ENCODE results near the gene STK4. TPM values are rescaled to one million over a fixed set of nuclear protein-coding genes. Genes with fewer than 3 reads are reported as not detected.

Gene STK4
- total and polyA plus RNA-seq, 4 experiments from 2014 or later: 151 to 374 (median 312) TPM

GRCh38 chr20:44976698-44977097, 10.4 kb downstream of the STK4 start:
- Mint-ChIP-seq H3K27ac (peak overlapping the region; percentile 39 to 99 (median 97)), H3K9me3 (no peaks in the 10 kb centered on the region), H3K36me3 (peaks cover 59 to 74% of the 10 kb centered on the region in 2 donors), H3K27me3 (no peaks in the 10 kb centered on the region), H3K4me3 (peak overlapping the region in 3 of 8 donors; percentile 53 to 91 (median 82)), H3K4me1 (peaks cover 65 to 94% (median 79%) of the 10 kb centered on the region in 4 donors)
- intact Hi-C loops (cut with micrococcal nuclease): no loop called here
- peak overlapping the region; percentile 20 for H3K27ac ChIP-seq (ENCODE audit: low read depth, low read length)
- H3K9me3 ChIP-seq (ENCODE audit: control insufficient read depth in 1 of 2, low read length in 2 of 2): no peaks in the 10 kb centered on the region
- POLR2A ChIA-PET (ENCODE audit: partially characterized antibody): interaction anchor here (1.7 to 7.8 kb wide), 5 partner anchors 8 to 91 kb away, joined by 5 to 246 read pairs (median 6); partner anchors contain the start of genes STK4, TOMM34 and YWHAB
- no peaks in the 10 kb centered on the region for H3K27me3 ChIP-seq (ENCODE audit: insufficient read depth, low read length)
- no peak for DNase-seq
- no peak overlapping the region for H3K4me3 ChIP-seq (ENCODE audit: low read length in 2 of 2)
- H3K36me3 ChIP-seq (ENCODE audit: insufficient read depth, low read length): peaks cover 54% of the 10 kb centered on the region
- H3K4me1 ChIP-seq (ENCODE audit: insufficient read depth, low read length): peaks cover 96% of the 10 kb centered on the region
- CTCF ChIA-PET (ENCODE audit: partially characterized antibody): interaction anchor here (3.6 to 8.4 kb wide), 2 partner anchors 11 to 20 kb away, joined by 12 to 63 read pairs; partner anchors contain the start of gene STK4

GRCh38 chr20:44979090-44979621, 12.8 kb downstream of the STK4 start:
- peaks cover 62 to 75% of the 10 kb centered on the region in 2 donors for H3K36me3 Mint-ChIP-seq
- Histone ChIP-seq H3K27ac (ENCODE audit: low read depth, low read length) (peak overlapping the region; percentile 84), H3K4me3 (ENCODE audit: low read length in 2 of 2) (peak overlapping the region; percentile 11 to 33), H3K36me3 (ENCODE audit: insufficient read depth, low read length) (peaks cover 60% of the 10 kb centered on the region), H3K9me3 (ENCODE audit: control insufficient read depth in 1 of 2, low read length in 2 of 2) (no peaks in the 10 kb centered on the region), H3K4me1 (ENCODE audit: insufficient read depth, low read length) (peaks cover 98% of the 10 kb centered on the region), H3K27me3 (ENCODE audit: insufficient read depth, low read length) (no peaks in the 10 kb centered on the region)
- CTCF ChIA-PET (ENCODE audit: partially characterized antibody): interaction anchor here (0.9 to 8.4 kb wide), 7 partner anchors 9 to 117 kb away, joined by 3 to 63 read pairs (median 5); partner anchors contain the start of genes STK4 and TOMM34
- peak; percentile 86 to 94 (median 88) for DNase-seq
- peak overlapping the region; percentile 92 to 99 (median 97) for H3K27ac Mint-ChIP-seq
- POLR2A ChIA-PET (ENCODE audit: partially characterized antibody): interaction anchor here (1.0 to 7.8 kb wide), 14 partner anchors 10 to 94 kb away, joined by 3 to 246 read pairs (median 4); partner anchors contain the start of genes PABPC1L, STK4, TOMM34 and YWHAB
- H3K4me1 Mint-ChIP-seq: peaks cover 65 to 94% (median 80%) of the 10 kb centered on the region in 4 donors
- H3K9me3 Mint-ChIP-seq: peaks cover 0 to 2% (median 0%) of the 10 kb centered on the region in 8 donors
- H3K27me3 Mint-ChIP-seq: no peaks in the 10 kb centered on the region
- intact Hi-C loops (cut with micrococcal nuclease): loop anchor here (1.0 to 2.0 kb wide), 3 partner anchors 10 to 18 kb away; partner anchors contain the start of genes STK4 and TOMM34
- H3K4me3 Mint-ChIP-seq: peak overlapping the region; percentile 67 to 91 (median 83)

- CTCF ChIA-PET (ENCODE audit: partially characterized antibody): interaction anchor here (1.0 to 8.4 kb wide), 2 partner anchors 16 to 62 kb away, joined by 3 to 63 read pairs; partner anchors contain the start of gene STK4
- peaks cover 50 to 76% of the 10 kb centered on the region in 2 donors for H3K36me3 Mint-ChIP-seq
- intact Hi-C loops (cut with micrococcal nuclease): no loop called here
- peaks cover 0 to 2% (median 0%) of the 10 kb centered on the region in 8 donors for H3K9me3 Mint-ChIP-seq
- H3K4me1 ChIP-seq (ENCODE audit: insufficient read depth, low read length): peaks cover 99% of the 10 kb centered on the region
- POLR2A ChIA-PET (ENCODE audit: partially characterized antibody): interaction anchor here (0.7 to 7.8 kb wide), 7 partner anchors 8 to 94 kb away, joined by 3 to 78 read pairs (median 6); partner anchors contain the start of genes STK4 and TOMM34
- H3K36me3 ChIP-seq (ENCODE audit: insufficient read depth, low read length): peaks cover 60% of the 10 kb centered on the region
- H3K9me3 ChIP-seq (ENCODE audit: control insufficient read depth in 1 of 2, low read length in 2 of 2): no peaks in the 10 kb centered on the region
- no peaks in the 10 kb centered on the region for H3K27me3 Mint-ChIP-seq
- peak overlapping the region; percentile 81 to 99 (median 97) for H3K27ac Mint-ChIP-seq
- no peak for DNase-seq
- H3K4me3 ChIP-seq (ENCODE audit: low read length in 2 of 2): no peak overlapping the region
- peak overlapping the region; percentile 84 for H3K27ac ChIP-seq (ENCODE audit: low read depth, low read length)
- H3K27me3 ChIP-seq (ENCODE audit: insufficient read depth, low read length): no peaks in the 10 kb centered on the region
- peak overlapping the region in 4 of 8 donors; percentile 51 to 71 (median 55) for H3K4me3 Mint-ChIP-seq
- peaks cover 59 to 88% (median 74%) of the 10 kb centered on the region in 4 donors for H3K4me1 Mint-ChIP-seq
Observed at GRCh38 chr20:44981736-44982406, 15.6 kb downstream of the STK4 start.

GRCh38 chr20:44983093-44983674, 16.9 kb downstream of the STK4 start:
- Histone ChIP-seq H3K27ac (ENCODE audit: low read depth, low read length) (no peak overlapping the region), H3K9me3 (ENCODE audit: control insufficient read depth in 1 of 2, low read length in 2 of 2) (no peaks in the 10 kb centered on the region), H3K36me3 (ENCODE audit: insufficient read depth, low read length) (peaks cover 60% of the 10 kb centered on the region), H3K27me3 (ENCODE audit: insufficient read depth, low read length) (no peaks in the 10 kb centered on the region), H3K4me1 (ENCODE audit: insufficient read depth, low read length) (peaks cover 98% of the 10 kb centered on the region), H3K4me3 (ENCODE audit: low read length in 2 of 2) (no peak overlapping the region)
- ChIA-PET POLR2A (ENCODE audit: partially characterized antibody) (interaction anchor here (3.4 kb wide), 1 partner anchor 17 kb away, joined by 19 read pairs; the partner anchor contains the start of gene STK4), CTCF (ENCODE audit: partially characterized antibody) (interaction anchor here (1.2 kb wide), 1 partner anchor 9 kb away, joined by 4 read pairs; no protein-coding TSS in a partner anchor)
- Mint-ChIP-seq H3K27me3 (no peaks in the 10 kb centered on the region), H3K4me1 (peaks cover 51 to 88% (median 67%) of the 10 kb centered on the region in 4 donors), H3K4me3 (peak overlapping the region in 6 of 8 donors; percentile 22 to 60 (median 47)), H3K9me3 (peaks cover 0 to 2% (median 0%) of the 10 kb centered on the region in 8 donors), H3K36me3 (peaks cover 47 to 78% of the 10 kb centered on the region in 2 donors), H3K27ac (peak overlapping the region; percentile 69 to 97 (median 88))
- no peak for DNase-seq
- intact Hi-C loops (cut with micrococcal nuclease): no loop called here

- Histone ChIP-seq H3K9me3 (ENCODE audit: control insufficient read depth in 1 of 2, low read length in 2 of 2) (no peaks in the 10 kb centered on the region), H3K27ac (ENCODE audit: low read depth, low read length) (peak overlapping the region; percentile 10), H3K36me3 (ENCODE audit: insufficient read depth, low read length) (peaks cover 27% of the 10 kb centered on the region), H3K4me3 (ENCODE audit: low read length in 2 of 2) (no peak overlapping the region), H3K4me1 (ENCODE audit: insufficient read depth, low read length) (peaks cover 95% of the 10 kb centered on the region), H3K27me3 (ENCODE audit: insufficient read depth, low read length) (no peaks in the 10 kb centered on the region)
- H3K27me3 Mint-ChIP-seq: no peaks in the 10 kb centered on the region
- H3K9me3 Mint-ChIP-seq: no peaks in the 10 kb centered on the region
- H3K36me3 Mint-ChIP-seq: peaks cover 40 to 76% of the 10 kb centered on the region in 2 donors
- H3K4me3 Mint-ChIP-seq: peak overlapping the region in 4 of 8 donors; percentile 66 to 89 (median 82)
- POLR2A ChIA-PET (ENCODE audit: partially characterized antibody): interaction anchor here (1.6 to 5.7 kb wide), 3 partner anchors 10 to 62 kb away, joined by 4 to 91 read pairs (median 25); partner anchors contain the start of gene STK4
- peaks cover 40 to 85% (median 64%) of the 10 kb centered on the region in 4 donors for H3K4me1 Mint-ChIP-seq
- no peak for DNase-seq
- CTCF ChIA-PET (ENCODE audit: partially characterized antibody): no interaction called here
- intact Hi-C loops (cut with micrococcal nuclease): loop anchor here (1.0 kb wide), 1 partner anchor 9 kb away; no protein-coding TSS in a partner anchor
- peak overlapping the region; percentile 19 to 87 (median 77) for H3K27ac Mint-ChIP-seq
Observed at GRCh38 chr20:44988631-44989171, 22.4 kb downstream of the STK4 start.

GRCh38 chr20:44990425-44990824, 24.1 kb downstream of the STK4 start:
- peak overlapping the region; percentile 25 to 34 for H3K4me3 ChIP-seq (ENCODE audit: low read length in 2 of 2)
- peaks cover 23% of the 10 kb centered on the region for H3K36me3 ChIP-seq (ENCODE audit: insufficient read depth, low read length)
- H3K36me3 Mint-ChIP-seq: peaks cover 45 to 71% of the 10 kb centered on the region in 2 donors
- peaks cover 94% of the 10 kb centered on the region for H3K4me1 ChIP-seq (ENCODE audit: insufficient read depth, low read length)
- H3K27ac ChIP-seq (ENCODE audit: low read depth, low read length): peak overlapping the region; percentile 68
- H3K27ac Mint-ChIP-seq: peak overlapping the region; percentile 82 to 94 (median 91)
- no peaks in the 10 kb centered on the region for H3K9me3 Mint-ChIP-seq
- DNase-seq: peak in 1 of 5 donors; percentile 16
- no peaks in the 10 kb centered on the region for H3K27me3 ChIP-seq (ENCODE audit: insufficient read depth, low read length)
- H3K4me3 Mint-ChIP-seq: peak overlapping the region; percentile 73 to 89 (median 88)
- ChIA-PET CTCF (ENCODE audit: partially characterized antibody) (interaction anchor here (1.0 to 2.0 kb wide), 6 partner anchors 12 to 53 kb away, joined by 3 to 11 read pairs (median 4); partner anchors contain the start of genes STK4 and TOMM34), POLR2A (ENCODE audit: partially characterized antibody) (interaction anchor here (1.2 to 5.7 kb wide), 6 partner anchors 9 to 98 kb away, joined by 3 to 91 read pairs (median 5); partner anchors contain the start of gene STK4)
- peaks cover 45 to 89% (median 69%) of the 10 kb centered on the region in 4 donors for H3K4me1 Mint-ChIP-seq
- intact Hi-C loops (cut with micrococcal nuclease): loop anchor here (1.0 to 5.0 kb wide), 2 partner anchors 24 to 33 kb away; partner anchors contain the start of gene STK4
- H3K27me3 Mint-ChIP-seq: no peaks in the 10 kb centered on the region
- no peaks in the 10 kb centered on the region for H3K9me3 ChIP-seq (ENCODE audit: control insufficient read depth in 1 of 2, low read length in 2 of 2)

Data from CD4-positive, alpha-beta memory T cell (primary cell).